HuH-7 (cell line): ENCODE measurements around the gene YEATS4.

ENCODE experiments used
- DNase-seq: peaks from one replicate; pipeline ENCODE4 v3.0.0; 2011; ENCODE audit warnings: low spot score

YEATS4 gene

GRCh38 chr12:69433653-69434052 is 74.1 kb downstream of the YEATS4 start:
- no peak for DNase-seq

- no peak for DNase-seq
These were observed 76.1 kb downstream of the YEATS4 start for GRCh38 chr12:69435644-69436043.

GRCh38 chr12:69437073-69437472 is 77.5 kb downstream of the YEATS4 start:
- DNase-seq, result no peak

GRCh38 chr12:69438539-69438938 is 79.0 kb downstream of the YEATS4 start:
- no peak for DNase-seq

- DNase-seq, result no peak
These were observed 80.5 kb downstream of the YEATS4 start for GRCh38 chr12:69440016-69440415.
